CD4-positive, alpha-beta T cell treated with Interleukin-6 for 4 hours (primary cell): ENCODE measurements around the gene GSTT4.
"Not testable (repeated sequence)": the region's sequence is repeated elsewhere in the genome, so short reads cannot be mapped to it uniquely, and the experiment has no call there.

Experiments used
- DNase-seq: peaks from one replicate; pipeline ENCODE4 v3.0.0-alpha.2; 2020; ENCODE audit warnings: mixed read lengths

Gene GSTT4

GRCh38 chr22:24024354-24024753 lies 19.1 kb upstream of the GSTT4 start:
- DNase-seq: no peak

DNA sequence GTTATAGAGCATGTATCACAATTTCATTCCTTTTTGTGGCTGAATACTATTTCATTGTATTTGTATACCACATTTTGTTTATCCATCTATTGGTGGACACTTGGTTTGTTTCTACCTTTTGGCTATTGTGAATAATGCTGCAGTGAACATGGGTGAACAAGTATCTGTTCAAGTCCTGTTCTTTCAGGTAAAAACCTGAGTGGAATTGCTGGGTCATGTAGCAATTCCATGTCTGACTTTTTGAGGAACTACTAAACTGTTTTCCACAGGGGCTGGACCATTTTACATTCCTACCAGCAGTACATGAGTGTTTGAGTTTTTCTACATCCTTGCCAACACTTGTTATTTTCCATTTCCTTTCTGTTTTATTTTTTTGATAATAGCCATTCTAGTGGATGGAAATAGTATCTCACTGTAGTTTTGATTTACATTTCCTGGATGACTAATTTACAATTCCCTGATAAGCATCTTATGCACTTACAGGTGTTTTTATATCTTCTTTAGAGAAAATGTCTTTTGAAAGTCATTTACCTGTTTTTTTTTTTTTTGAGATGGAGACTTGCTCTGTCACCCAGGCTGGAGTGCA lies 18.0 kb upstream of the GSTT4 start:
- no peak for DNase-seq

DNA sequence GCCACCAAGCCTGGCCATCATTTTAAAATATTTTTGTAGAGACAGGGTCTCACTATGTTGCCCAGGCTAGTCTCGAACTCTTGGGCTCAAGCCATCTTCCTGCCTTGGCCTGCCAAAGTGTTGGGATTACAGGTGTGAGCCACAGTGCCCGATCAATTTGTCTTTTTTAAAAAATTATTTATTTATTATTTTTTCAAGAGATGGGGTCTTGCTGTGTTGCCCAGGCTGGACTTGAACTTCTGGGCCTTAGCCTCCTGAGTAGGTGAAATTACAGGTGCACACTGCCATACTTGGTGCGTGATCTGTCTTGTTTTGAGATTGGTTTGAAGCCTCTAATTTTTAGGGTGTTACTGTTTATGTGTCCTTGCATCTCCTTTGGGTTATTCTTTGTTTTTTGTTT lies 16.1 kb upstream of the GSTT4 start:
- no peak for DNase-seq

GRCh38 chr22:24016156-24016555 lies 10.9 kb upstream of the GSTT4 start:
- DNase-seq: no peak

DNA sequence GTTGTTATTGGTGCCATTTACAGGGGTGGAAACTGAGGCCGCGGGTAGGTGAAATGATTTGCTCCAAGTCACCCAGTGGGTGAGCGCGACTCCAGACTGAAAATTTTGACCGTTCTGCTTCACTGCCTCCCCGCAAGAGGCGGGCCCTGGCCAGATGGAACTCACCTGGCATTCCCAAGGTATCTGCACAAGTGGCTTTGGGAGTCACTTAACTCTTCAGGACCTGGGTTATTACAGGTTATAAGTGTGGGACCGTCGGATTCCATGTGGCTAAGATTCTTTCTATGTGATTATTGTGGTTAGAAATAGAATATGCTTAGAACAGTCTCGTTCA lies 6.4 kb upstream of the GSTT4 start:
- DNase-seq: no peak

DNA sequence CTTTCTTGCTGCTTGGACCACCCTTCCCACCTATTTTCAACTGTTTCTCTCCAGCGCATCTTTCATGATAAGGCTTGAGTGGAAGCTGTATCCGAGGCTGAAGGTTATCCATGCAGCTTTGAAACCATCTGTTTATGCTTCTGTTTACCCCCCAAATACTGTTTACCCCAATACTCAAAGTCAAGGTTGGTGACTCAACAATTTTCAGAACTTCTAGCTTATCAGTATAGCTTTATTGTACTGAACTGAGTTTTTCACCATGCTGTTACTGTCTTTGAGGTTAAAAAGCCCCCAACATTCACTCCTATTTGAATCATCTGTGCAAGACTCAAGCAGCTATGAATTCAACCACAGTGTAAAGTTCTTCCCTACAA lies 4.8 kb upstream of the GSTT4 start:
- DNase-seq: no peak

DNA sequence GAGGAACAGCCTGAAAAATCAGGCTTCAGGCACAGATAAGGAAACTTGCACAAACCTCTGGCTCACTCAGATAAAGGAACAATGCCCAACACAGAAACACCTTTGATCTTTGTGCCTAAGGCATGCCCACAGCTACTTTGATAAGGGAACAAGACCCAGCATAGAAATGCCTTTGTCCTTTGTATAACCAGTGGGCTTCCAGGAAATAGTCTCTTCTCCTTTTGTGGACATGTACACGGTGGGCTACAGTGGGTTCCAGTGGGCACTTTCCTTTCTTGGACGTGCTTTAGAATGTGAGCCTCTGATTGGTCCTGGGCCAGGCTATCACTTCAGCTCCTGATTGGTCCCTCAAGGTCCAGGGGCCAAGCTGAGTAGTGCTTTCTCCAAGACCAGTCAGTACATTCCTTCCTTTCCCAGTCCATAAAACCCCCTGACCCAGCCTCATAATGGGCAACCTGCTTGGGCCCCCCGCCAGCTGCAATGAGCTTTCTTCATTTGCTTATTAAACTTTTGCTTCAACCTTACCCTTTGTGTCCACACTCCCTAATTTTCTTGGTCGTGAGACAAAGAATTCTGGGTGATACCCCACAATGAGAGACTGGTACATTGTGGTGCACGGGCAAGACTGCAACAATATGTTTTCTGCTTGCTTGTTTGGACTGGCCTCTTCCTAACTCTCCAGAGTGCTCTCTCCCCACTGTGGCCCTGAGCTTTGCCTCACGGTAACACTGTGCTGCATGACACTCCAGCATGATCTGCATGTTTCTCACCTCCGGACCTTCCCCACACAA lies 4.2 kb upstream of the GSTT4 start:
- no peak for DNase-seq

DNA sequence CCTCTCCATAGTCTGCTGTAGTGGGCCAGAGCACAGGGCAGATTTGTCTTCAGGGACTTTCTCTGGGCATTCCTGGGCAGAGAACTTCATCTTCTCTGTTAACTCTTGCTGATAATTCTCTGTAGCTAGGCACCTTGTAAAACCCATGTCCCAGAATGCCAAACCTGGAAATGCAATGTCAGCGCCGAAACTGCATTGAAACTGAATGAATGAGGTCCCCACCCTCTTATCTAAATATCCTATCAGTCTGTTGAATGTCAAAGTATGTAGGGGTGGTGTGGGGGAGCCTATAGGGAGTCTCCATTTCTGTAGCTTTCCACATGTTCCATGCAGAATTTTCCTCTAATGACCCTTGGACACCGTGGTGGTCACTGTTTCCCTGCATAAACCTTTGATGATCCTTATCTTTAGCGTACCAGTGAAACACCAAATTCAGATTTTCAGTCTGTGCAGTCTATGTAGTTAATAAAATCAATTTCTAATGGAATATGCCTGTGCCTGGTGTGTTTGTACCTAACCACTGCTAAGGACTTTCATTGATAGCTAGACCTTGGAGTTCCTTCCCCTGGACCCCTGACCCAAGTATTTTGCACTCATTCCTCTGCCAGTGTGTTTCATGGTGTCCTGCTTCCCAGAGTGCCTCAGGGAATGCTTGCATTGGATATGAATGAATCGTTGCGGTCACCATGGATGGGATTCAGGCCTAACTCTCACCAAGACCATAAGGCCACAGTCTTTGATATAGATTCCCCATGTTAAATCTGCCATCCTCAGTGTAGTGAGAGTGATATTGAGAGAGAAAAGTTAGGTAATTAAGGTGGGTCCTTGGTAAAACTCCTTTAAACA lies 3.4 kb upstream of the GSTT4 start:
- DNase-seq: no peak

DNA sequence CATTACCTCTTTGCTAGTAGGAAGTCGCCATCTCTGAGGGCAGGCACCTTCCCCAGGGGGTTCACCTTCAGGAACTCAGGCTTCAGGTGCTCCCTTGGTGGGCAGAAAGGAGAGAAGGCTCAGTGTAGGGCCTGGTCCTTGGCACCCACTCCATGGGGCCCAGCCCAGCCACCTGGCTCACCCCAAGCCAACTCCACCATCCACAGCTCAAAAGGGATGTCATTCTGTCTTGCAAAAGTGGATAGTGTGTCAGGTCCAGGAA lies 2.7 kb upstream of the GSTT4 start:
- no peak for DNase-seq

DNA sequence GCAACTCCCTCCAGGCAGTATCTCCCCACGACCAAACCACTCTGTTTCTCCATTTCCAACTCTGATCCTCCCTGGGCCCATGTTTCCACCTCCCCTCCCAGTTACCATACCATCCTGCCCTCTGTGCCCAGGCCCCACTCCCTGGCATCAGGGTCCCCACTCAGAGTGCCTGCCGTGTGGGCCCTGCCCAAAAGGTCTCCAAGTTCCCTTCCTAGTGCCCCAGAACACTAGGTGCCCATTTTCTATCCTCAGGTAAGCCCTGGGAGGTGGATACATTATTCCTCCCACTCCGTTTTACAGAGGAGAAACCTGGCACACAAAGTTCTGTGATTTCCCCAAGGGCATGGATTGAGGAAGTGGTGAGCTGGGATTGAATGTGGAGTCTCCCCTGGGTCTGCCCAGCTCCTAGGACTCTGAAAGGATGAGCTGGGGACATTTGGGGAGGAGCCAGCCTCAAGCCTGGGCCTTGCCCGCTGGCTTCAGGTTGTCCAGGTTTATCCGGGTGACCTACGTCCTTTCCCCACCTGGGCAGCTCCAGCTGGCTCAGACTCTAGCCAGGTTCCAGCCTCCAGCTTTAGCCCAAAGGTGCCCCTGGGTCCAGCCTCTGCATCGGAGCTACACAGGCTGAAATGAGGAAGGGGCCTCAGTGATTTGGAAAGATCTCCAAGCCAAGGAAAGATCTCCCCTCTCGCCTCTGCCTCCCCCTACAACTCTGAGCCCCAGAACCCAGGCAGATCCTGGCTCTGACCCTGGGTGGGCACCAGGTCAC lies 2.2 kb upstream of the GSTT4 start:
- DNase-seq: no peak

DNA sequence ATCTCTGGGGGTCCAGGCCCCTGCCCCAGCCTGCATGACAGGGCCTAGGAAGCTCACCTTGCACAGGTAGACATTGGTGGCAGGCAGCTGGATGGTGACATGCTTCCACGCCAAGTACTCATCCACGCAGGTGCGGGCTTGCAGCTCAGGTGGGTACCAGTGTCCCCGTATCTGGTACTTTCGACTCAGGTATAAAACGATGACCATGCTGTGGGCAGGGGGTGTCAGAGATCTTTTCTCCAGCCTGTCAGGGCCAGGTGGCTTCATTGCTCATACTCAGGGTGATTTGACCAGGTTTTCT lies 1.6 kb upstream of the GSTT4 start:
- DNase-seq: no peak

GRCh38 chr22:24006207-24006913 lies 1.1 kb upstream of the GSTT4 start:
- no peak for DNase-seq

- no peak for DNase-seq
Measured at GRCh38 chr22:24003887-24004286, 1.4 kb downstream of the GSTT4 start.

DNA sequence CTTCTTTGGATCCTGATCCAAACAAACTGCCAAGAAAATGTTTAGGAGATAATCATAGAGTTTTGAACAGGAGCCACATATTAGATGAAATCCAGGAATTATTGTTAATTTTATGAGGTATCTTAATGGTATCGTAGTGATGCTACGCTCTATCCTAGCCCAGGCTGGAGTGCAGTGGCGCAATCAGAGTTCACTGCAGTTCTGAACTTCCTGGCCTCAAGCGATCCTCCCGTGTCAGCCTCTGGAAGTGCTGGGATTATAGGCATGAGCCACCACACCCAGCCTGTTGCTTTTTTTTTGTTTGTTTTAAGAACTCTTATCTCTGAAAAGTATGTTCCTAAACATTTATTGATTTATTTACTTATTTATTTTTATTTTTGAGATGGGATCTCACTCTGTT lies 2.4 kb downstream of the GSTT4 start:
- DNase-seq: no peak

DNA sequence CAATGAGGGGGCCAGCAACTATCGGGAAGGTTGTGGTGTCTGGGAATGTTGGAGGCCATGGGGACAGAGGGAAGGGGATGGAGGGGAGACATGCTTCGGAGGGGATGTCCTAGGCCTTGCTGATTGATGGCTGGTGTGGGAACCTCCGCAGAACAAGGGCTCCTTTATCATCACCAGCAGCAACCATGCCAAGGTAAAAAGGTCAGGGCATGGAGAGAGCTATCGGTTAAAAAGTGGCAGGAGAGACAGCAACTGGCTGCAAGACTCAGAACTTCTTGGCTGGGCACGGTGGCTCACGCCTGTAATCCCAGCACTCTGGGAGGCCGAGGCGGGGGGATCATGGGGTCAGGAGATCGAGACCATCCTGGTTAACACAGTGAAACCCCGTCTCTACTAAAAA lies 3.0 kb downstream of the GSTT4 start:
- DNase-seq: no peak

GRCh38 chr22:24001314-24001713 lies 3.9 kb downstream of the GSTT4 start:
- no peak for DNase-seq

DNA sequence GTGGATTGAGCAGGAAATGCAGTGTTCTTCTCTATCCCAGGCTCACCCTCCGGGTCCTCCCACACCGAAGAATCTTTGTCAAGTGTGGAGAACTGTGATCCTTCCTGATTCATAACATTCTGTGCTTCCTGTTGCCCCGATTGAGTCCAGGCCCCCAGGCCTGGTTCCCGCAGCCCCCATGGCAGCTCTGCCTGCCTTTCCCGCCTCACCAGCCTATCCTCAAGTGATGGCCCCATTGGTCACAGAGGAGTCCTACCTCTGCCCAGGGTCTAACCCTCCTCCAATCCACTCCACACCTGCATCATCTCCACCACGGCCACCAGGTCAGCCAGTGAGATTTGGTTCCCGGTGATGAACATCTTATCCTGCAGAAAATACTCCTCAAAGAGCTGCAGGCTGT lies 5.5 kb downstream of the GSTT4 start:
- not testable (repeated sequence) for DNase-seq

DNA sequence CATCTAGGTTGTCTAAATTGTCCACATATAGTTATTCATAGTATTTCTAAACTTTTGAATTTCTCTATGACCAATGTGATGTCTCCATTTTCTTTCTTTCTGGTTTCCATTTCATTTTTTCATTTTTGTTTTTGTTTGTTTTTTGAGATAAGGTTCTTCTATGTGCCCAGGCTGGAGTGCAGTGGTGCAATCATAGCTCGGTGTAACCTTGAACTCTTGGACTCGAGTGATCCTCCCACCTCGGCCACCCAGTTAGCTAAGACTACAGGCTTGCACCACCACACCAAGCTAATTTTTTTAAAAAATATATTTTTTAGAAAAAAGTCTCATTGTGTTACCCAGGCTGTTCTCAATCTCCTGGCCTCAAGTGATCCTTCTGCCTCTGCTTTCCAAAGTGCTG lies 8.2 kb downstream of the GSTT4 start:
- DNase-seq: no peak

- DNase-seq: not testable (repeated sequence)
Measured at GRCh38 chr22:23993581-23994177, 11.6 kb downstream of the GSTT4 start.

DNA sequence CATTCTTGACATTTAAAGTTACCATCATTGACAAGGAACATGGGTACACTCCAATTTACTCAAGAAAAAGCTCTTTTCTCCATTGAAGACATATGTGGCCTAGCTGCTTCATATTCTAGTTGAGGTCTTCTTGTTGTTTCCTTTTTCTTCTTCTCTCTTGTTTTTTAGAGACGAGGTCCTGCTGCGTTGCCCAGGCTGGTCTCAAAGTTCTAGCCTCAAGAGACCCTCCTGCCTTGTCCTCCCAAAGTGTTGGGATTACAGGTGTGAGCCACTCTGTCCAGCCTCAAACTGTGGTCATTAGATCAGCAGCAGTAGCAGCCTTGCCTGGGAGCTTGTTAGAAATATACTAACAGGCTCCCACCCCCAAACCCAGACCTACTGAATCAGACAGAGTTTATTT lies 12.2 kb downstream of the GSTT4 start:
- not testable (repeated sequence) for DNase-seq

DNA sequence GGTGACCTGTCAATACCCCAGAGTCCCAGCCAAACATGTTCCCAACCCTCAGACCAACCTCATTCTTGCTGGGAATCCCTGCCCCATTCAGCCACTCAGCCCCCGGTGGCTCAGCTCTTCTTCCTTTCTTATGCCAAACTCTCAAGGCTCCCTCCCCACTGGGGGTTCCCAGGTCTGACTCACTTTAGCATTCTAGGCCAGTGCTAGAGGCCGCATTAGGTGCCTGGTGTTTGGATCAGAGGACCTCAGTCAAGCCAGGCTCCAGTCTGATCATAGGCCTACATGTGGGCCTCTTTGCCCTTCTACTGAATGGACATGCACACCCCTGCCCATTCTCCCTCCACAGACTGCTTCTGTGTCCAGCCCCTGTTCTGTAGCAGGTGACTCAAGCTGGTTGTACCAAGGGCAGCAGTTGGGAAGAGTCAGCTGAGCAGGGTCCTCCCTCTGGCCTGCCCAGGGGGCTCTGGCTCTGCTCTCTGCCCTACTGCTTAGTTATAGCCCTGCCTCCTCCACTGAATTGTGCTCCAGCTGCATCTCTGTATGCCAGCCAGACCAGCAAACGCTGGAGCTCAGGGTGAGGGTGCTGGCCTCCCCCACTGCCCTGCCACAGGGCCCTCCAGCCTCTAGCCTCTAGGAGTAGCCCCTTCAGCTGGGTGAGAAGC lies 15.5 kb downstream of the GSTT4 start:
- DNase-seq: not testable (repeated sequence)

- not testable (repeated sequence) for DNase-seq
Measured at GRCh38 chr22:23986538-23987178, 18.6 kb downstream of the GSTT4 start.
